A549 treated with ZK216348 at 1 μM for 4 hours (cell line): ENCODE measurements around the gene BNIP3. TPM values are rescaled to one million over a fixed set of nuclear protein-coding genes. Genes with fewer than 3 reads are reported as not detected.

ENCODE experiments used
- total RNA-seq: library from RNA; stranded (reverse); fragments of 200-300 nt; extraction: Qiagen RNA extraction; gene quantifications from 5 replicates; pipeline ENCODE4 v1.2.3, GENCODE V29; 2022; ENCODE audit warnings: low read depth

Gene BNIP3, protein sequence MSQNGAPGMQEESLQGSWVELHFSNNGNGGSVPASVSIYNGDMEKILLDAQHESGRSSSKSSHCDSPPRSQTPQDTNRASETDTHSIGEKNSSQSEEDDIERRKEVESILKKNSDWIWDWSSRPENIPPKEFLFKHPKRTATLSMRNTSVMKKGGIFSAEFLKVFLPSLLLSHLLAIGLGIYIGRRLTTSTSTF
- total RNA-seq: 40.6 to 52.0 TPM (median 46.2 TPM) in 5 replicates

GRCh38 chr10:131981429-131982184 is at the start of gene BNIP3:
Gene BNIP3 (minus strand): TSS chr10:131981923. CDS start chr10:131981806, 117 bp downstream.

Other genes starting within 250 kb of the BNIP3 start
- gene PPP2R2D, start 80.9 kb downstream of the BNIP3 start, total RNA-seq: 26.5 to 28.2 TPM (median 27.8 TPM) in 5 replicates
- gene JAKMIP3, start 84.0 kb upstream of the BNIP3 start, total RNA-seq: 1.2 to 1.5 TPM (median 1.5 TPM) in 5 replicates
- gene DPYSL4, start 205.0 kb upstream of the BNIP3 start, total RNA-seq: 12.5 to 21.5 TPM (median 19.3 TPM) in 5 replicates